GM11168 (cell line): ENCODE measurements around the gene KIAA0232.
"Not testable (repeated sequence)": the region's sequence is repeated elsewhere in the genome, so short reads cannot be mapped to it uniquely, and the experiment has no call there.

Experiments
- in situ Hi-C: fragments of 300-500 bp; cut with MboI; formaldehyde crosslinking; loops from one replicate; pipeline ENCODE4 v1.12.0; 2022; ENCODE audit warnings: low sequenced_read_pairs; ENCODE audit not compliant: unreplicated experiment

KIAA0232 gene

GRCh38 chr4:6893449-6894085 is 111.0 kb downstream of the KIAA0232 start:
- in situ Hi-C loops, result no loop called here

GRCh38 chr4:6894086-6894478 is 111.6 kb downstream of the KIAA0232 start:
- in situ Hi-C loops, result no loop called here

- in situ Hi-C loops, result no loop called here
Measured at GRCh38 chr4:6894528-6895498, 112.3 kb downstream of the KIAA0232 start.

- in situ Hi-C loops, result no loop called here
Measured at GRCh38 chr4:6896035-6896434, 113.5 kb downstream of the KIAA0232 start.

GRCh38 chr4:6898763-6899162 is 116.2 kb downstream of the KIAA0232 start:
- in situ Hi-C loops, result no loop called here

- in situ Hi-C loops, result no loop called here
Measured at GRCh38 chr4:6900181-6900812, 117.8 kb downstream of the KIAA0232 start.

- in situ Hi-C loops, result no loop called here
Measured at GRCh38 chr4:6900956-6901355, 118.4 kb downstream of the KIAA0232 start.

GRCh38 chr4:6901669-6902317 is 119.3 kb downstream of the KIAA0232 start:
- in situ Hi-C loops, result no loop called here

GRCh38 chr4:6902318-6903042 is 120.0 kb downstream of the KIAA0232 start:
- in situ Hi-C loops, result no loop called here

GRCh38 chr4:6905516-6906445 is 123.3 kb downstream of the KIAA0232 start:
- in situ Hi-C loops, result no loop called here

GRCh38 chr4:6906486-6906885 is 124.0 kb downstream of the KIAA0232 start:
- in situ Hi-C loops, result not testable (repeated sequence)

- in situ Hi-C loops, result no loop called here
Measured at GRCh38 chr4:6907658-6908191, 125.2 kb downstream of the KIAA0232 start.

GRCh38 chr4:6908432-6909112 is 126.0 kb downstream of the KIAA0232 start:
- in situ Hi-C loops, result no loop called here

- in situ Hi-C loops, result no loop called here
Measured at GRCh38 chr4:6909113-6909969, 126.8 kb downstream of the KIAA0232 start, which contains the start of gene TBC1D14. Gene TBC1D14 (plus strand): TSS chr4:6909826. CDS start chr4:6923390, 13,564 bp downstream.

GRCh38 chr4:6909970-6910339 is 127.4 kb downstream of the KIAA0232 start:
- in situ Hi-C loops, result loop anchor here (5.0 to 10.0 kb wide), 2 partner anchors 62 to 155 kb away; partner anchors contain the start of gene GRPEL1

- in situ Hi-C loops, result loop anchor here (5.0 to 10.0 kb wide), 2 partner anchors 62 to 154 kb away; partner anchors contain the start of gene GRPEL1
Measured at GRCh38 chr4:6910340-6910959, 127.9 kb downstream of the KIAA0232 start.
